GM23248 (cell line): ENCODE results near the gene SMARCAL1. TPM values are rescaled to one million over a fixed set of nuclear protein-coding genes. Genes with fewer than 3 reads are reported as not detected.
A peak's percentile ranks its signal among the peaks of the same experiment; 100 is the strongest.

Source experiments
- DNase-seq: peaks from one replicate; pipeline ENCODE4 v3.0.0-alpha.2; 2015
- H2AFZ ChIP-seq: fragments of 200-600 bp; sonication (generic); 2 replicates; pipeline ENCODE4 v1.6.1; 2016; ENCODE audit warnings: antibody characterized with exemption
- H3F3A ChIP-seq: fragments of 200-600 bp; sonication (generic); 2 replicates; pipeline ENCODE4 v1.6.1; 2016; ENCODE audit warnings: mild to moderate bottlenecking, antibody characterized with exemption, mixed run types; ENCODE audit not compliant: insufficient read depth
- H3K27ac ChIP-seq: fragments of 200-600 bp; sonication (generic); 2 replicates; pipeline ENCODE4 v1.5.1; 2016; ENCODE audit warnings: mild to moderate bottlenecking
- H3K27me3 ChIP-seq: fragments of 200-600 bp; sonication (generic); replicated peaks from 2 replicates; pipeline ENCODE4 v1.6.1; 2016; ENCODE audit warnings: mild to moderate bottlenecking; ENCODE audit not compliant: insufficient read depth
- H3K36me3 ChIP-seq: fragments of 200-600 bp; sonication (generic); 2 replicates; pipeline ENCODE4 v1.6.1; 2016; ENCODE audit warnings: low read depth, mild to moderate bottlenecking
- H3K4me1 ChIP-seq: fragments of 200-600 bp; sonication (generic); 2 replicates; pipeline ENCODE4 v1.6.1; 2016; ENCODE audit warnings: mild to moderate bottlenecking; ENCODE audit not compliant: insufficient read depth
- H3K4me2 ChIP-seq: fragments of 200-600 bp; sonication (generic); one replicate; pipeline ENCODE4 v1.6.1; 2016; ENCODE audit warnings: mild to moderate bottlenecking; ENCODE audit not compliant: unreplicated experiment
- H3K4me3 ChIP-seq: fragments of 200-600 bp; sonication (generic); 2 replicates; pipeline ENCODE4 v1.5.1; 2016; ENCODE audit warnings: mild to moderate bottlenecking
- H3K79me2 ChIP-seq: fragments of 200-600 bp; sonication (generic); 2 replicates; pipeline ENCODE4 v1.6.1; 2016; ENCODE audit warnings: mild to moderate bottlenecking; ENCODE audit not compliant: insufficient read depth
- H3K9ac ChIP-seq: fragments of 200-600 bp; sonication (generic); 2 replicates; pipeline ENCODE4 v1.6.1; 2016; ENCODE audit warnings: mild to moderate bottlenecking
- H3K9me2 ChIP-seq: fragments of 200-600 bp; sonication (generic); 2 replicates; pipeline ENCODE4 v1.6.1; 2016; ENCODE audit warnings: mixed run types, mild to moderate bottlenecking, moderate library complexity; ENCODE audit not compliant: insufficient read depth
- H3K9me3 ChIP-seq: fragments of 200-600 bp; sonication (generic); one replicate; pipeline ENCODE4 v1.6.1; 2017; ENCODE audit warnings: low read depth
- H4K20me1 ChIP-seq: fragments of 200-600 bp; sonication (generic); 2 replicates; pipeline ENCODE4 v1.6.0; 2016; ENCODE audit not compliant: insufficient read depth
- EZH2 ChIP-seq: fragments of 200-600 bp; sonication (generic); IDR thresholded peaks from 2 replicates; pipeline ENCODE4 v1.6.1; 2018; ENCODE audit warnings: antibody characterized with exemption, mild to moderate bottlenecking; ENCODE audit not compliant: insufficient read depth, poor library complexity, severe bottlenecking
- EZH2phosphoT487 ChIP-seq: fragments of 200-600 bp; sonication (generic); IDR thresholded peaks from 2 replicates; pipeline ENCODE4 v1.6.1; 2018; ENCODE audit warnings: antibody characterized with exemption, moderate library complexity, mild to moderate bottlenecking, low read depth; ENCODE audit not compliant: insufficient read depth
- WGBS, 2 experiments: methylation state at CpG; one replicate each; pipeline ENCODE4 v1.1.6; 2015 to 2017; ENCODE audit warnings: low lambda C conversion rate in 2 of 2, low coverage in 1 of 2; ENCODE audit errors: missing lambda C conversion rate in 2 of 2; 5-methylcytosine and 5-hydroxymethylcytosine counted together
- in situ Hi-C: fragments of 300-500 bp; cut with MboI; formaldehyde crosslinking; loops from 2 replicates; pipeline ENCODE4 v1.15.0; 2020
- polyA plus RNA-seq: library from polyadenylated mRNA; unstranded; fragments of >200 nt; fragmentation: Nextera tagmentation; extraction: Ambion mirVana; gene quantifications from 2 replicates; pipeline ENCODE4 v1.2.1, GENCODE V29; 2016
- total RNA-seq: library from RNA; depleted of rRNA; stranded (reverse); fragments of >200 nt; shearing (Covaris generic); gene quantifications from 2 replicates; pipeline ENCODE4 v1.2.3, GENCODE V29; 2014

SMARCAL1 gene
- total and polyA plus RNA-seq, 2 experiments from 2014 or later: 10.9 to 30.5 TPM

- H3K9ac ChIP-seq: no peak overlapping the region
- no peaks in the 10 kb centered on the region for H3K9me3 ChIP-seq
- H3K4me1 ChIP-seq: peaks cover 7% of the 10 kb centered on the region
- in situ Hi-C loops: no loop called here
- no peaks in the 10 kb centered on the region for H3K27me3 ChIP-seq
- no peak for TF ChIP-seq EZH2phosphoT487
- no peak for TF ChIP-seq EZH2
- H3K27ac ChIP-seq: no peak overlapping the region
- H2AFZ ChIP-seq: no peak overlapping the region
- 56 to 62% methylated on average over 2 of the region's 2 CpGs for WGBS, 2 experiments
- H3K4me3 ChIP-seq: no peak overlapping the region
- H3K79me2 ChIP-seq: no peaks in the 10 kb centered on the region
- no peaks in the 10 kb centered on the region for H4K20me1 ChIP-seq
- no peaks in the 10 kb centered on the region for H3K9me2 ChIP-seq
- H3K4me2 ChIP-seq: no peak overlapping the region
- peak; percentile 15 for DNase-seq
- H3F3A ChIP-seq: peaks cover 16% of the 10 kb centered on the region; the same call in 1 of the 2 replicates
- no peaks in the 10 kb centered on the region for H3K36me3 ChIP-seq
These were observed 26.8 kb upstream of the SMARCAL1 start for GRCh38 chr2:216385478-216385877.

DNA sequence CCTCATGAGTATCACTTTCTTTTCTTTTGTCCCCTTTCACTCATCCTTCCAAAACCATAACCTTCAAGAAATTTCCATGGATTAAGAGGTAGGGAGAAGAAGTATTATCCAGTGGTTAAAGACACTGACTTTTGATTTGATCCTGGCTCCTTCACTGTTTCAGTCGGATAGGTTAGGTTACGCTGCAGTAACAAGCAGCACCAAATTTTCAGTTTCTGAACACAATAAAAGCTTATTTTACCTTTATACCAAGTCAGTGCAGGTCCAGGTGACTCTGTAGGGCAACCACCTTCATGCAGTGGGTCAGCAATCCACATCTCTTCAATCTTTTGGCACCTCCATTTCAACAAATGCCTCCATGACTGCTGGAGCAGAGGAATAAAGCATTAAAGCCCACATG is 25.0 kb upstream of the SMARCAL1 start:
- Histone ChIP-seq H2AFZ (no peak overlapping the region), H3K9ac (no peak overlapping the region), H3K36me3 (no peaks in the 10 kb centered on the region), H3K4me2 (no peak overlapping the region), H3F3A (peaks cover 18% of the 10 kb centered on the region; the same call in 1 of the 2 replicates), H3K9me3 (no peaks in the 10 kb centered on the region), H4K20me1 (no peaks in the 10 kb centered on the region), H3K4me3 (no peak overlapping the region), H3K27ac (no peak overlapping the region), H3K27me3 (no peaks in the 10 kb centered on the region), H3K9me2 (no peaks in the 10 kb centered on the region), H3K4me1 (peaks cover 7% of the 10 kb centered on the region), H3K79me2 (no peaks in the 10 kb centered on the region)
- TF ChIP-seq EZH2: no peak
- no peak for TF ChIP-seq EZH2phosphoT487
- WGBS, 2 experiments: 89 to 94% methylated on average over 2 of the region's 2 CpGs
- in situ Hi-C loops: no loop called here
- no peak for DNase-seq

DNA sequence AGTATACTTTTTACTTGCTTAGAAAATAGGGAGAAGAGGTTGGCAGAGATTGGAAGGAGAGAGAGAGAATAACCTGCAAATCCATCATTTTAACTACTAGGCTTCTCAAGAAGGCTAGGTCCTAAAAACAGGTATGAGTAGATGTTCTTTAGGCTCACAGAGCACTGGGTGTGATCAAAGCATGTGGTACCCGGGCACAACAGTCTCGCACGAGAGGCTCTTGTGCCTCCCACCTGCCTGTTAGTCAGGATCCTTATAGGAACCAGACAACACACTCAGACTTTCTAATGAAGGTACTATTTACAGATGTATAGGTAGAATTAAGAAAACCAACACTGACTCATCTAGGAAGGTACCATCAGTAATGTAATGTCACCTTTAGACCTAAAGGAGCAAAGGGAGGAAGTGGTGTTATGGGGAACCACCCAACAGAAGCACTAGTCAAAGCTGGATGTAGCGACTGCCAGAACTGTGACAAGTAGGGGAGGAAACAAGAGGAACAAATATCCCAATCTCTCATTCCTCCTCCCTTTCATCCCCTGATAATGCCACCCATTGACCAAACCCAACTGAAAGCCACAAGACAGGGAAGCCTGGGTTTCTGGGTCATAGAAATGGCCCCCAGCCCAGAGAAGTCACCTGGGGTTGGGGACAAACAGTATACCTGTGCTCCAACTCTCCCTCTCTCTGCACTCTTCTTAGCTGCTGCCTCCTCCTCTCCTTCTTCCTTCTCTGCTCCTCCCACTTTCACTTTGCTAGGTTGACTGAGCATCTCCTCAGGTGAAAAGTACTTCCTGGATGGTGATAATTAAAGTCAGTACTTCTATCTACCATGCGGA is 24.0 kb upstream of the SMARCAL1 start:
- in situ Hi-C loops: no loop called here
- no peak overlapping the region for H3K4me3 ChIP-seq
- H2AFZ ChIP-seq: no peak overlapping the region
- WGBS, 2 experiments: 85 to 92% methylated on average over 5 of the region's 5 CpGs
- H3K27ac ChIP-seq: peak overlapping the region; percentile 61; the same call in 1 of the 2 replicates
- no peaks in the 10 kb centered on the region for H3K27me3 ChIP-seq
- H3K9me2 ChIP-seq: no peaks in the 10 kb centered on the region
- no peaks in the 10 kb centered on the region for H3K36me3 ChIP-seq
- H3F3A ChIP-seq: peaks cover 18% of the 10 kb centered on the region; the same call in 1 of the 2 replicates
- no peak for TF ChIP-seq EZH2
- TF ChIP-seq EZH2phosphoT487: no peak
- no peak for DNase-seq
- no peaks in the 10 kb centered on the region for H3K9me3 ChIP-seq
- peaks cover 7% of the 10 kb centered on the region for H3K4me1 ChIP-seq
- no peaks in the 10 kb centered on the region for H3K79me2 ChIP-seq
- H3K9ac ChIP-seq: no peak overlapping the region
- H4K20me1 ChIP-seq: no peaks in the 10 kb centered on the region
- H3K4me2 ChIP-seq: no peak overlapping the region

DNA sequence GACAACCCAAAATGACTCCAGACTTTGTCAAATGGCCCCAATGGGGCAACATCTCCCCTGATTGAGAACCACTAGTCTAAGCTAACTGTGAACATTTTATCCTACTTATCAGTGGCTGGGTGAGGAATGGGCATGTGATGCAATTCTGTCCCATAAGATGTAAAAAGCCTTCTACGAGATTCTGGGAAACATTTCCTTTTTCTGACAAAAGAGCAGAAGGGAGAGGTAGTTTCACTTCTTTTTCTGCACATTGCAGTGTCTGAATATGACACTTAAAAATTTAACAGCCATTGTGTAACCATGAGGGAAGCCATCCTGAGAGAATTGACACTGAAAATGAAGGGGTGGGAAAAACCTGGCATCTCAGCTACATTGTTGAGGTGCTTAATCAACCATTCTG is 22.7 kb upstream of the SMARCAL1 start:
- no peak overlapping the region for H3K4me3 ChIP-seq
- DNase-seq: peak; percentile 73
- H3K9me3 ChIP-seq: no peaks in the 10 kb centered on the region
- H3K4me1 ChIP-seq: peaks cover 7% of the 10 kb centered on the region
- H3K4me2 ChIP-seq: peak overlapping the region; percentile 13
- no peak overlapping the region for H3K9ac ChIP-seq
- H3F3A ChIP-seq: peaks cover 18% of the 10 kb centered on the region; the same call in 1 of the 2 replicates
- H3K36me3 ChIP-seq: no peaks in the 10 kb centered on the region
- in situ Hi-C loops: no loop called here
- no peaks in the 10 kb centered on the region for H4K20me1 ChIP-seq
- peak overlapping the region; percentile 24; the same call in 1 of the 2 replicates for H2AFZ ChIP-seq
- TF ChIP-seq EZH2 (no peak), EZH2phosphoT487 (no peak)
- 36 to 45% methylated on average over 1 of the region's 1 CpG for WGBS, 2 experiments
- no peaks in the 10 kb centered on the region for H3K79me2 ChIP-seq
- peak overlapping the region; percentile 61 for H3K27ac ChIP-seq
- no peaks in the 10 kb centered on the region for H3K9me2 ChIP-seq
- no peaks in the 10 kb centered on the region for H3K27me3 ChIP-seq
